HCT116 (cell line): ENCODE results near the gene MICALL1.

Experiments
- CTCF ChIP-seq, 3 experiments: fragments of 200-600 bp in 1 of 3; sonication (generic) in 1 of 3; IDR thresholded peaks in 2 of 3; conservative IDR thresholded peaks in 1 of 3; 2 replicates each; pipeline ENCODE4 v1.5.1; 2012 to 2017; ENCODE audit warnings: low read depth in 2 of 3, low read length in 2 of 3, antibody characterized with exemption in 1 of 3, borderline replicate concordance in 1 of 3, control low read depth in 1 of 3, mild to moderate bottlenecking in 1 of 3, mixed read lengths in 1 of 3, mixed run types in 1 of 3, moderate library complexity in 1 of 3; ENCODE audit not compliant: insufficient read depth in 1 of 3
- EZH2 ChIP-seq: fragments of 200-600 bp; sonication (generic); IDR thresholded peaks from 2 replicates; pipeline ENCODE4 v1.6.1; 2017; ENCODE audit warnings: antibody characterized with exemption, mixed run types
- POLR2A ChIP-seq: IDR thresholded peaks from 2 replicates; pipeline ENCODE4 v1.7.0; 2011; ENCODE audit warnings: borderline replicate concordance; ENCODE audit not compliant: insufficient read depth, insufficient read length; ENCODE audit errors: extremely low read depth
- RAD21 ChIP-seq: IDR thresholded peaks from 2 replicates; pipeline ENCODE4 v1.6.1; 2012; ENCODE audit warnings: low read depth, mild to moderate bottlenecking
- REST ChIP-seq: IDR thresholded peaks from 2 replicates; pipeline ENCODE4 v1.6.1; 2012; ENCODE audit warnings: low read depth
- SRF ChIP-seq: IDR thresholded peaks from 2 replicates; pipeline ENCODE4 v1.6.1; 2012; ENCODE audit warnings: low read depth
- YY1 ChIP-seq: IDR thresholded peaks from 2 replicates; pipeline ENCODE4 v1.6.1; 2011; ENCODE audit warnings: low read length, low read depth, moderate library complexity, mild to moderate bottlenecking; ENCODE audit not compliant: insufficient replicate concordance; ENCODE audit errors: extremely low read depth
- TF ChIP-seq, protein P1 (sequence below): IDR thresholded peaks from 2 replicates; pipeline ENCODE4 v1.6.1; 2012

- TF ChIP-seq POLR2A, result no peak
- TF ChIP-seq CTCF (IDR thresholded peaks at IDR 0.05 in 2 of 3, conservative IDR thresholded peaks at IDR 0.05 in 1 of 3; ENCODE audit: borderline replicate concordance in 1 of 3, insufficient read depth in 1 of 3, low read depth in 2 of 3, low read length in 2 of 3), result no peak
- no peak for TF ChIP-seq SRF
- no peak for TF ChIP-seq YY1
- TF ChIP-seq EZH2, result no peak
- TF ChIP-seq, protein P1, sequence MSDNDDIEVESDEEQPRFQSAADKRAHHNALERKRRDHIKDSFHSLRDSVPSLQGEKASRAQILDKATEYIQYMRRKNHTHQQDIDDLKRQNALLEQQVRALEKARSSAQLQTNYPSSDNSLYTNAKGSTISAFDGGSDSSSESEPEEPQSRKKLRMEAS, result no peak
- TF ChIP-seq RAD21, result no peak
- TF ChIP-seq REST, result no peak
Observed at GRCh38 chr22:37916311-37916710, 10.2 kb downstream of the MICALL1 start.
